Vagina (tissue), 2 donors: Measurements from ENCODE around the gene TTLL5. TPM values are rescaled to one million over a fixed set of nuclear protein-coding genes. Genes with fewer than 3 reads are reported as not detected.
A peak's percentile ranks its signal among the peaks of the same experiment; 100 is the strongest.
"Not testable (repeated sequence)": the region's sequence is repeated elsewhere in the genome, so short reads cannot be mapped to it uniquely, and the experiment has no call there.

Source experiments
- DNase-seq, 2 donors: peaks; one replicate each; pipeline ENCODE4 v3.0.0-alpha.2; 2017; ENCODE audit errors: extremely low spot score in 2 of 2
- H3K27ac ChIP-seq: fragments of 200-600 bp; sonication (generic); one replicate; pipeline ENCODE4 v1.5.1; 2019
- H3K27me3 ChIP-seq: fragments of 200-600 bp; sonication (generic); one replicate; pipeline ENCODE4 v1.5.1; 2019
- H3K36me3 ChIP-seq, 2 donors: fragments of 200-600 bp; sonication (generic); one replicate each; pipeline ENCODE4 v1.5.1; 2017 to 2019
- H3K4me1 ChIP-seq: fragments of 200-600 bp; sonication (generic); one replicate; pipeline ENCODE4 v1.5.1; 2019
- H3K4me3 ChIP-seq, 2 donors: fragments of 200-600 bp; sonication (generic); 1 replicate in 1 of 2; 2 replicates in 1 of 2; pipeline ENCODE4 v1.5.1; 2016 to 2019
- H3K9me3 ChIP-seq: fragments of 200-600 bp; sonication (generic); one replicate; pipeline ENCODE4 v1.5.1; 2019
- CTCF ChIP-seq, 3 experiments: fragments of 450-650 bp in 2 of 3; fragments of 200-600 bp in 1 of 3; sonication (generic) in 1 of 3; IDR thresholded peaks; one replicate each; pipeline ENCODE4 v1.5.1; 2017 to 2019; ENCODE audit warnings: antibody characterized with exemption in 3 of 3, mild to moderate bottlenecking in 2 of 3, moderate library complexity in 2 of 3
- POLR2A ChIP-seq, 2 donors: fragments of 450-650 bp; IDR thresholded peaks; one replicate each; pipeline ENCODE4 v1.6.1; 2017; ENCODE audit warnings: antibody characterized with exemption in 2 of 2, mild to moderate bottlenecking in 2 of 2, moderate library complexity in 2 of 2
- POLR2AphosphoS5 ChIP-seq, 2 donors: sonication (generic); formaldehyde crosslinking; IDR thresholded peaks; one replicate each; pipeline ENCODE4 v1.9.0; 2017; ENCODE audit warnings: antibody characterized with exemption in 2 of 2, mild to moderate bottlenecking in 2 of 2, low read depth in 1 of 2; ENCODE audit not compliant: insufficient read depth in 1 of 2
- intact Hi-C: fragments of 100-400 bp; cut with DNase I; formaldehyde crosslinking; loops from one replicate; pipeline ENCODE4 v1.15.1; 2023
- total RNA-seq: library from RNA; depleted of rRNA; stranded (reverse); fragments of >200 nt; gene quantifications from one replicate; pipeline ENCODE4 v1.2.3, GENCODE V29; 2016

TTLL5 gene
- total RNA-seq, 1 donor from 2014 or later, result 43.0 TPM

GRCh38 chr14:75673345-75674035, 12.4 kb downstream of the TTLL5 start:
- Histone ChIP-seq H3K4me3 (no peak overlapping the region), H3K9me3 (no peaks in the 10 kb centered on the region), H3K27ac (no peak overlapping the region), H3K36me3 (peaks cover 0 to 18% of the 10 kb centered on the region in 2 donors), H3K27me3 (no peaks in the 10 kb centered on the region), H3K4me1 (no peaks in the 10 kb centered on the region)
- intact Hi-C loops, result no loop called here
- DNase-seq, result no peak
- no peak for TF ChIP-seq CTCF (IDR thresholded peaks at IDR 0.05)
- TF ChIP-seq POLR2AphosphoS5 (IDR thresholded peaks at IDR 0.05; ENCODE audit: insufficient read depth in 1 of 2, low read depth in 1 of 2), result no peak
- TF ChIP-seq POLR2A (IDR thresholded peaks at IDR 0.05), result no peak

- H3K27me3 ChIP-seq, result no peaks in the 10 kb centered on the region
- no peak for DNase-seq
- H3K4me3 ChIP-seq, result no peak overlapping the region
- no peaks in the 10 kb centered on the region for H3K4me1 ChIP-seq
- H3K27ac ChIP-seq, result no peak overlapping the region
- no peaks in the 10 kb centered on the region for H3K9me3 ChIP-seq
- intact Hi-C loops, result no loop called here
- TF ChIP-seq POLR2A (IDR thresholded peaks at IDR 0.05), result no peak
- TF ChIP-seq POLR2AphosphoS5 (IDR thresholded peaks at IDR 0.05; ENCODE audit: insufficient read depth in 1 of 2, low read depth in 1 of 2), result no peak
- no peak for TF ChIP-seq CTCF (IDR thresholded peaks at IDR 0.05)
- H3K36me3 ChIP-seq, result peaks cover 0 to 1% of the 10 kb centered on the region in 2 donors
Measured at GRCh38 chr14:75675265-75675960, 14.4 kb downstream of the TTLL5 start.

- H3K27me3 ChIP-seq, result no peaks in the 10 kb centered on the region
- no peak for DNase-seq
- TF ChIP-seq POLR2A (IDR thresholded peaks at IDR 0.05) (no peak), POLR2AphosphoS5 (IDR thresholded peaks at IDR 0.05; ENCODE audit: insufficient read depth in 1 of 2, low read depth in 1 of 2) (no peak), CTCF (IDR thresholded peaks at IDR 0.05) (no peak)
- intact Hi-C loops, result no loop called here
- H3K9me3 ChIP-seq, result no peaks in the 10 kb centered on the region
- H3K4me3 ChIP-seq, result no peak overlapping the region
- no peaks in the 10 kb centered on the region for H3K4me1 ChIP-seq
- peaks cover 0 to 23% of the 10 kb centered on the region in 2 donors for H3K36me3 ChIP-seq
- no peak overlapping the region for H3K27ac ChIP-seq
Measured at GRCh38 chr14:75685910-75686309, 24.9 kb downstream of the TTLL5 start.

- H3K4me1 ChIP-seq, result no peaks in the 10 kb centered on the region
- TF ChIP-seq POLR2AphosphoS5 (IDR thresholded peaks at IDR 0.05; ENCODE audit: insufficient read depth in 1 of 2, low read depth in 1 of 2), result peak in 1 of 2 donors; percentile 15
- no peak for TF ChIP-seq CTCF (IDR thresholded peaks at IDR 0.05)
- no peak for TF ChIP-seq POLR2A (IDR thresholded peaks at IDR 0.05)
- DNase-seq, result no peak
- no peaks in the 10 kb centered on the region for H3K27me3 ChIP-seq
- intact Hi-C loops, result no loop called here
- no peak overlapping the region for H3K27ac ChIP-seq
- H3K4me3 ChIP-seq, result no peak overlapping the region
- no peaks in the 10 kb centered on the region for H3K9me3 ChIP-seq
- H3K36me3 ChIP-seq, result peaks cover 0 to 32% of the 10 kb centered on the region in 2 donors
Measured at GRCh38 chr14:75689012-75689411, 28.0 kb downstream of the TTLL5 start.

GRCh38 chr14:75690010-75690409, 29.0 kb downstream of the TTLL5 start:
- no peaks in the 10 kb centered on the region for H3K4me1 ChIP-seq
- H3K36me3 ChIP-seq, result peaks cover 0 to 39% of the 10 kb centered on the region in 2 donors
- intact Hi-C loops, result no loop called here

GRCh38 chr14:75695025-75695424, 34.0 kb downstream of the TTLL5 start:
- H3K4me3 ChIP-seq, H3K27ac ChIP-seq, H3K4me1 ChIP-seq, intact Hi-C loops, H3K9me3 ChIP-seq, H3K27me3 ChIP-seq, DNase-seq: not testable (repeated sequence)
- peaks cover 0 to 51% of the 10 kb centered on the region in 2 donors for H3K36me3 ChIP-seq

More at GRCh38 chr14:75690010-75690409, 29.0 kb downstream of the TTLL5 start:
- H3K27ac ChIP-seq, result no peak overlapping the region
- TF ChIP-seq CTCF (IDR thresholded peaks at IDR 0.05), result no peak
- TF ChIP-seq POLR2AphosphoS5 (IDR thresholded peaks at IDR 0.05; ENCODE audit: insufficient read depth in 1 of 2, low read depth in 1 of 2), result no peak
- TF ChIP-seq POLR2A (IDR thresholded peaks at IDR 0.05), result no peak
- DNase-seq, result no peak
- H3K4me3 ChIP-seq, result no peak overlapping the region
- H3K27me3 ChIP-seq, result no peaks in the 10 kb centered on the region
- H3K9me3 ChIP-seq, result no peaks in the 10 kb centered on the region
